HL-60/S4 (cell line): ENCODE measurements around the gene MUC3A.
"Not testable (repeated sequence)": the region's sequence is repeated elsewhere in the genome, so short reads cannot be mapped to it uniquely, and the experiment has no call there.

Source experiments
- in situ Hi-C: fragments of 300-500 bp; cut with MboI; formaldehyde crosslinking; loops from 2 replicates; pipeline ENCODE4 v1.14.3; 2022; ENCODE audit warnings: low sequenced_read_pairs

MUC3A gene

GRCh38 chr7:100971111-100972001 is 22.0 kb downstream of the MUC3A start:
- in situ Hi-C loops, result no loop called here

GRCh38 chr7:100972002-100972347 is 22.6 kb downstream of the MUC3A start:
- in situ Hi-C loops, result no loop called here

- in situ Hi-C loops, result no loop called here
These were observed 24.7 kb downstream of the MUC3A start for GRCh38 chr7:100974021-100974420.

GRCh38 chr7:100975371-100975821 is 26.1 kb downstream of the MUC3A start:
- in situ Hi-C loops, result no loop called here

- in situ Hi-C loops, result no loop called here
These were observed 29.0 kb downstream of the MUC3A start for GRCh38 chr7:100978300-100978699.

- in situ Hi-C loops, result no loop called here
These were observed 34.3 kb downstream of the MUC3A start for GRCh38 chr7:100983451-100984187.

GRCh38 chr7:100984241-100984918 is 35.0 kb downstream of the MUC3A start:
- in situ Hi-C loops, result not testable (repeated sequence)

GRCh38 chr7:100985033-100985797 is 35.9 kb downstream of the MUC3A start:
- in situ Hi-C loops, result not testable (repeated sequence)

- in situ Hi-C loops, result no loop called here
These were observed 42.3 kb downstream of the MUC3A start for GRCh38 chr7:100991631-100992030.

- in situ Hi-C loops, result not testable (repeated sequence)
These were observed 42.9 kb downstream of the MUC3A start for GRCh38 chr7:100992280-100992679.

GRCh38 chr7:100994671-100995070 is 45.3 kb downstream of the MUC3A start:
- in situ Hi-C loops, result not testable (repeated sequence)

- in situ Hi-C loops, result not testable (repeated sequence)
These were observed 49.2 kb downstream of the MUC3A start for GRCh38 chr7:100998530-100998929.

- in situ Hi-C loops, result not testable (repeated sequence)
These were observed 50.0 kb downstream of the MUC3A start for GRCh38 chr7:100999334-100999733.

- in situ Hi-C loops, result not testable (repeated sequence)
These were observed 50.7 kb downstream of the MUC3A start for GRCh38 chr7:101000025-101000424.

- in situ Hi-C loops, result not testable (repeated sequence)
These were observed 53.0 kb downstream of the MUC3A start for GRCh38 chr7:101002333-101002732.

GRCh38 chr7:101007361-101007760 is 58.0 kb downstream of the MUC3A start:
- in situ Hi-C loops, result not testable (repeated sequence)

GRCh38 chr7:101009629-101010028 is 60.3 kb downstream of the MUC3A start:
- in situ Hi-C loops, result no loop called here

GRCh38 chr7:101012931-101013330 is 63.6 kb downstream of the MUC3A start:
- in situ Hi-C loops, result no loop called here

- in situ Hi-C loops, result no loop called here
These were observed 66.3 kb downstream of the MUC3A start for GRCh38 chr7:101015626-101016025.

GRCh38 chr7:101017064-101017777 is 67.9 kb downstream of the MUC3A start:
- in situ Hi-C loops, result no loop called here
